ENCODE data around the gene STX18.
"Not testable (repeated sequence)": the region's sequence is repeated elsewhere in the genome, so short reads cannot be mapped to it uniquely, and the experiment has no call there.

STX18 gene

GRCh38 chr4:4422117-4422516 lies 119.7 kb downstream of the STX18 start:
- not testable (repeated sequence) for FAIRE-seq; DNase-seq (ENCODE audit: low spot score)

GRCh38 chr4:4421356-4421755 lies 120.5 kb downstream of the STX18 start:
- no peak for DNase-seq (ENCODE audit: low spot score)
- FAIRE-seq = no peak

DNA sequence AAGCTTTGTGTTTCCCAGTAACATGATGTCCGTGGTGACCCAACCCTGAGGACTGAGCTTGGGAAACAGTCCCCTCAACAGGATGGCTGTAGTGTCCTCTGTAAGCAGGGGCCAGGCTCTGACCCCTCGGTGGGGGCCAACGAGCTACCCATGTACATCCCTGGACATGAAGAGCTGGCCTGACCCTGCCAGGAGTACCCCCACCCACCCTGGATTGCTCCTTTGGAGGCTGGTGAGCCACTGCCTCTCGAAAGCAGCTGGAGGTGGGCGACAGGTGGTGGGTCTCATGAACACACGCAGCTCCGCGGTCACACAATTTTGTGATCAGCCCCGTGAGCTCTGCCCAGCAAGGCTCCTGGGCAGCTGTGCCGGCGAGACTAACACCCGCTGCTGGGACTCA lies 121.4 kb downstream of the STX18 start:
- DNase-seq (ENCODE audit: low spot score) (no peak), FAIRE-seq (no peak)

GRCh38 chr4:4419896-4420295 lies 122.0 kb downstream of the STX18 start:
- FAIRE-seq = no peak

GRCh38 chr4:4418676-4419390 lies 123.0 kb downstream of the STX18 start:
- DNase-seq (ENCODE audit: low spot score) (no peak), FAIRE-seq (no peak)

More at GRCh38 chr4:4419896-4420295, 122.0 kb downstream of the STX18 start:
- DNase-seq (ENCODE audit: low spot score) = no peak

- DNase-seq (ENCODE audit: low spot score) (no peak), FAIRE-seq (no peak)
Measured at GRCh38 chr4:4417886-4418285, 124.0 kb downstream of the STX18 start.

GRCh38 chr4:4416981-4417380 lies 124.9 kb downstream of the STX18 start:
- FAIRE-seq (no peak), DNase-seq (ENCODE audit: low spot score) (no peak)

DNA sequence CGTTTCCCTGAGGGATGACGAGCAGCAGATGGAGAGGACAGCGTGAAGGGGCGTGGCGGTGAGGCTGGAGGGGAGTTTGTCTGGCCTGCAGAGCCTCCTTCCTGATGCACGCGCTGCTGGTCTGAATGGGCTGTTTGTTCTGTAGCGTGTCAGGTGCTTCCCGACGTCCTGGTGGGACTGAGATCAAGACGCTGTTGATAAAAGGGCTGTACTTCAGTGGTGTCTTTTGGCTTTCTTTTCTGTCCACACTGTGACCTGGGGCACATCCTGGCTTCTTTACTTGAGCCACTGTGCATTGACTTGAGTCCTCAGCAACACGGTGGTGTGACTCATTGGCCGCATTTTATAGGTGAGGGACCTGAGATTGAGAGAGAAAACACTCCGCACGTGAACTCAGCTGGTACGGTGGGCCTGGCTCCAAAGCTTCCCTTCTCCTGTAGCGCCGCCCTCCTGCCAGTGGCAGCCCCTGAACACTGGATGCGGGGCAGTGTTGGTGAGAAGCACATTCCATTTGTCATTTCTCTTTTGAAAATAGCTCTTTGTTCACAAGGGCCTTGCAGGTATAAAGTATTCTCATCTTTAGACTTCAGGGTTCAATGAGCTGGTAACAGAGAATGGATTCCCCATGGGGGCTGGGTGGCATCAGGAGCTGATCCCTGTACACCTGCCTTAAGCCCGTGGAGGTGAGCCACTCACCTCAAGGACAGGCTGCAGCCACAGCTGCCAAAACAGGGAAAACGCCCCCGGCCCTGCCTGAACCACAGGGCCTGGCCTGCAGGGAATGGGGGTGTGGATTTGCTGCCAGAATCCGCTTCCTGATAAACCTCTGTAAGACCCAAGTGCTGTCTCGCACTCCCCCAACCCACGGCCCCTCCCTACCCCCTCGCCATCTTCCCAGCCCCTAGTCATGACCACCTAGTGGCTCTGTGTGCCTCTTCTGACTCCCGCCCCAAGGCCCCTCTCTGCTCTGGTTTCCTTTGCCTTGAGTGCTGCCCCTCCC lies 125.7 kb downstream of the STX18 start:
- DNase-seq (ENCODE audit: low spot score) (no peak), FAIRE-seq (no peak)

- FAIRE-seq (no peak), DNase-seq (ENCODE audit: low spot score) (no peak)
Measured at GRCh38 chr4:4415107-4415805, 126.6 kb downstream of the STX18 start.

GRCh38 chr4:4413806-4414205 lies 128.0 kb downstream of the STX18 start:
- DNase-seq (ENCODE audit: low spot score) (no peak), FAIRE-seq (no peak)

- FAIRE-seq (no peak), DNase-seq (ENCODE audit: low spot score) (no peak)
Measured at GRCh38 chr4:4413373-4413725, 128.5 kb downstream of the STX18 start.

- DNase-seq (ENCODE audit: low spot score) (no peak), FAIRE-seq (no peak)
Measured at GRCh38 chr4:4412641-4413372, 129.0 kb downstream of the STX18 start.

DNA sequence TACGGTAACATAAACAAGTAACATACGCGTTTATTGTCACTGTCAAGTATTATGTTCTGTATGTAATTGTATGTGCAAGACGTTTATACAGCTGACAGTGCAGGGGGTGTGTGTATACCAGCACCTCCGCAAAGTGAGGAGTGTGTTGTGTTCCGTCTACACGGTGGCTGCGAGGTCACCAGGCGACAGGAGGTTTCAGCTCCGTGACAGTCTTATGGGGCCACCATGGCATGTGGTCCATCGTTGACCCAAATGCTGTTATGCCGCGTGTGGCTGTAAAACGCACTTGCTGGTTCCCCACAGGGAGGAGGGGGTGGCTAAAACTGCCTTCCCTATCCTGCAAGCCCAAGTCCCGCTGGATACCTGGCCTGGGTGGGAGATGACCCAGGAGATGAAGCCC lies 129.9 kb downstream of the STX18 start:
- DNase-seq (ENCODE audit: low spot score) (no peak), FAIRE-seq (no peak)

DNA sequence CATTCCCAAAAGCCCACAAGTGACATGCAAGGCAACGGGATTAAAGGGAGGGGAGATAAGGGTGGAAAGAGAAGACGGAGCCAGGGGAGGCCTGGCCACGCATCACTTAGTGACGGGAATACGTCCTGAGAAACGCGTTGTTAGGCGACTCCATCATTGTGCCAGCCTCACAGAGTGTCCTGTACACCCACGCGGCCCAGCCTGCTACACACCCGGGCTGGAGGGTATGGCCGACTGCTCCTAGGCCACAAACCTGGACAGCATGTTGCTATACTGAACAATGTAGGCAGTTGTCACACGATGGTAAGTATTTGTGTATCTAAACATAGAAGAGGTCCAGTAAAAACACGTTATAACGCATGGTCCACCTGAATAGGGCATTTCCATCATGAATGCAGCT lies 131.6 kb downstream of the STX18 start:
- FAIRE-seq = no peak
- DNase-seq (ENCODE audit: low spot score) = no peak

DNA sequence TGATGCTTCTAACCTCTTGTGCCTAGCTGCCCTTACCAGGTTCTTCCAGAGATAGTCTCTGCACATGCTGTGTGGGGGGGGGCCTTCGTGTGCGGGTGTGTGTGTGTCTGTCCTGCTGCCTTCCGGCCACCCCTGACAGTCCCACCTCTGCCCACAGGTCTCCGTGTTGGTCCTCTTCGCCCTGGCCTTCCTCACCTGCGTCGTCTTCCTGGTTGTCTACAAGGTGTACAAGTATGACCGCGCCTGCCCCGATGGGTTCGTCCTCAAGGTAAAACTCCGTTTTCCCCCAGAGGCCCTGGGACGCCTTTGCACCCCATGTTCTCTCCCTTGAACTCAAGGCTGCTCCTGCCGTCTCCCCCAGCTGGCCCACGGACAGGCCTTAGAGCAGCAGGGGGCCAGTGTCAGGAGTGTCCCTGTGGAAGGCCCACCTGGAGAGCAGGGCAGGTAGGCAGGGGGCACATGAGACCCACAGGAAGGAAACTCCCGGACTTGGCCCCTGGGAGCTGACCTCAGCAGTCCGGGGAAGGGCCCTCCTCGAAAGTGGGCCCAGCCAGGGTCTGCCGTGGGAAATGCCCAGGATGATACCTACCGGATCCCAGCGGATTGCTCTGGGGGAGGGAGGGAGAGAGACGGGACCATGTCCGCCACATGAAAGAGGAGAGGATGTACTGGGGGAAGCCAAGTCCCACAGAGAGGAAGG lies 132.3 kb downstream of the STX18 start:
- DNase-seq (ENCODE audit: low spot score) = no peak
- no peak for FAIRE-seq

DNA sequence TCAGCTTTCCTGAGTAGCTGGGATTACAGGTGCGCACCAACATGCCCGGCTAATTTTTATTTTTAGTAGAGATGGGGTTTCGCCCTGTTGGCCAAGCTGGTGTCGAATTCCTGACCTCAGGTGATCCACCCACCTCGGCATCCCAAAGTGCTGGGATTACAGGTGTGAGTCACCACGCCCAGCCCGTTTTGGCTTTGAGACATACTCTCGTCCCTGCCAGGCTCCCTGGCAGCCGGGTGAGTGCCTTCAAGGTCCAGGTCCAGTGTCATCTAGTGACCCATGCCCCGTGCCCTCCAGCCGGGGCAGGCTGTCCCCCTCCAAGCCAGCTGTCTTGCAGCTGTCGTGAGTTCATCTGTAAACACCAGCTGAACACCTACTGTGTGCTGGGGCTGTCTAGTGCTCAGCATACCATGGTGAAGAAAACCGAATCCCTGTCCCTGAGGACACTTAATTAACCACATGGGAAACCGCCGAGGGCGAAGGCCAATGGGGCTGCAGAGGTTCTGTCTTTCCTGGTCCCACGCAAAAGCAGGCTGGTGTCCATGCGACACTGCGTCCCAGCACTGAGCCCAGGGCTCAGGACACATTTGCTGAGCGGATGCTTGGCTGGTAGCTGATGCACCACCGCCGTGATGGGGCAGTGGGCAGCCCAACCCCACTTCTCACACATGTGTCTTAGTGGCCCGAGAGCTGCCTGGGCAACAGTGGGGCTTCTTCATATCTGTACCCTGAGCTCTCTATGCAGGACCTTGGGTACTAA lies 133.1 kb downstream of the STX18 start:
- FAIRE-seq (no peak), DNase-seq (ENCODE audit: low spot score) (no peak)

- FAIRE-seq (no peak), DNase-seq (ENCODE audit: low spot score) (no peak)
Measured at GRCh38 chr4:4408132-4408523, 133.7 kb downstream of the STX18 start.

- FAIRE-seq = no peak
- no peak for DNase-seq (ENCODE audit: low spot score)
Measured at GRCh38 chr4:4407299-4408131, 134.3 kb downstream of the STX18 start.
